Effector memory CD8-positive, alpha-beta T cell (primary cell): ENCODE measurements around the gene PLEKHG7.
"Not testable (repeated sequence)": the region's sequence is repeated elsewhere in the genome, so short reads cannot be mapped to it uniquely, and the experiment has no call there.

ENCODE experiments used
- ATAC-seq: fragments of 150-1000 bp; cut with Tn5 transposase; replicated peaks from 2 replicates; pipeline ENCODE4 v1.10.0; 2021; ENCODE audit warnings: mild to moderate bottlenecking, moderate library complexity
- DNase-seq, 3 experiments: peaks; one replicate each; pipeline ENCODE4 v3.0.0; 2021
- H3K27ac Mint-ChIP-seq, 2 donors: one replicate each; pipeline ENCODE4 v1.8.0; 2022; ENCODE audit warnings: mild to moderate bottlenecking in 2 of 2, mixed read lengths in 2 of 2, moderate library complexity in 2 of 2
- H3K27me3 Mint-ChIP-seq, 2 donors: one replicate each; pipeline ENCODE4 v1.8.0; 2022; ENCODE audit warnings: mixed read lengths in 2 of 2
- H3K36me3 Mint-ChIP-seq: one replicate; pipeline ENCODE4 v1.8.0; 2022; ENCODE audit warnings: mild to moderate bottlenecking, moderate library complexity, mixed read lengths; ENCODE audit not compliant: insufficient read depth
- H3K4me1 Mint-ChIP-seq, 2 donors: one replicate each; pipeline ENCODE4 v1.8.0; 2022; ENCODE audit warnings: low read depth in 2 of 2, mixed read lengths in 2 of 2
- H3K4me3 Mint-ChIP-seq, 2 donors: one replicate each; pipeline ENCODE4 v1.8.0; 2022; ENCODE audit warnings: mild to moderate bottlenecking in 2 of 2, mixed read lengths in 2 of 2, moderate library complexity in 2 of 2
- H3K9me3 Mint-ChIP-seq, 2 donors: one replicate each; pipeline ENCODE4 v1.8.0; 2022; ENCODE audit warnings: mixed read lengths in 2 of 2

Gene PLEKHG7

DNA sequence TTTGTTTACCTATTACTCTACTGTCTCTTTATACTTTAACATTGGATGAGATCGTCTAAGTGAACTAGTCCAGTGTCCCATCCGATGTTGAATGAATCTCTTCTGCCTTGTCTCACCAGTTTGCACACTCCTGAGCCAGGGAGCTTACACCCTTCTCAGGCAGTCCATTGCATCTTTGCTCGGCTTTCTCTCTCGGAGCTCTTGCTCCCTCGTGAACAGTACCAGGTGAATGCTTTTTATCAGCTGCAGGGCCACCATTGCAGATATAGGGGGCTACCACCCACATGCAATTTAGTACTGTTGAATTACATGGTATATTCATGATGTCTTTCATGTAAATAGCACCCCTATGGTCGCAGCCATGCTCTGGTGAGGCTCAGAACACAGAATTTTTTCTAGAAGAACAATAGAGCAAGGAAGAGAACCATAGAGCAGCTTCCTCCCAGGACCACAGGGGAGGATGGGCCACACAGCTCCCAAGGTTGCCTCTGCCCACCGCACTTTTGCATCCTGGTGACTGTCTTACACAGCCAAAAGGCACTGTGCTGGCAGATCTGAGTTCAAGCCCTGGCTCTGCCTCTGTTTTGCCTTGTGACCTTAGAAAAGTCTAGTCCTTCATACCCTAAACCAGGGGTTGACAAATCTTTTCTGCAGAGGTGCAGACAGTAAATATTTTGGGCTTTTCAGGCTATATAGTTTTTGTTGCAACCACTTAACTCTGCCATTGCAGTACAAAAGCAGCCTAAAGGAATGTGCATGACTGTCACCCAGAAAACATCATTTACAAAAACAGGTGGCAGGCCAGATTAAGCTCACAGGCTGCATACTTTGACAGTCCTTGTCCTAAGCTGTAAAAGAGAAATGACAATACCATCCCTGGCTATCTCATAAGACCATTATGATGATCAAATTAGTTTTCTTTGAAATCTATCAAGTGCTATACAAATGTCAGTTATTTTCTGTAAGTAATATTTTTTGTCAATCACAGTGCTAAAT is 35.4 kb downstream of the PLEKHG7 start:
- no peak for ATAC-seq
- Mint-ChIP-seq H3K4me1 (no peaks in the 10 kb centered on the region), H3K27me3 (peaks cover 45 to 47% of the 10 kb centered on the region in 2 donors), H3K9me3 (no peaks in the 10 kb centered on the region), H3K27ac (no peak overlapping the region), H3K4me3 (no peak overlapping the region), H3K36me3 (no peaks in the 10 kb centered on the region)
- no peak for DNase-seq

DNA sequence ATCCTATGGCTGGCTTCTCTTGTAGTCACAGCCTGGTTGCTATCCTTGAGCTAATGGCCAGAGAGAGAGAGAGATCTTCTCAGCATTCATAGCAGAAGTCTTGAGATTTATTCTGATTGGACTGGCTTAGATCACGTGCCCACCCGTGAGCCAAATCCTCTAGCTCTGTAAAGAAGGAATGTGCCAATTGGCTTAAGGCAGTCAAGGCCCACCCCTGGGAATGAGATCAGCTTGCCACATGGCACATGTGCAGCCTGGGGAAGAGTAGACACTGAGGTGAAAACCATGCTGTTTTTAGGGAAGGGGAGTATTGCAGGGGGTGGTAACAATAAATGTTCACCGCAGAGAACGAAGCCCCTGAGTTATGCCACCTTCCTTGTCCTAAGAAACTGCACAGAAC is 36.3 kb downstream of the PLEKHG7 start:
- Mint-ChIP-seq H3K4me3 (no peak overlapping the region), H3K27ac (no peak overlapping the region), H3K9me3 (no peaks in the 10 kb centered on the region), H3K4me1 (no peaks in the 10 kb centered on the region), H3K27me3 (peaks cover 48 to 51% of the 10 kb centered on the region in 2 donors), H3K36me3 (no peaks in the 10 kb centered on the region)
- ATAC-seq (no peak), DNase-seq (no peak)

DNA sequence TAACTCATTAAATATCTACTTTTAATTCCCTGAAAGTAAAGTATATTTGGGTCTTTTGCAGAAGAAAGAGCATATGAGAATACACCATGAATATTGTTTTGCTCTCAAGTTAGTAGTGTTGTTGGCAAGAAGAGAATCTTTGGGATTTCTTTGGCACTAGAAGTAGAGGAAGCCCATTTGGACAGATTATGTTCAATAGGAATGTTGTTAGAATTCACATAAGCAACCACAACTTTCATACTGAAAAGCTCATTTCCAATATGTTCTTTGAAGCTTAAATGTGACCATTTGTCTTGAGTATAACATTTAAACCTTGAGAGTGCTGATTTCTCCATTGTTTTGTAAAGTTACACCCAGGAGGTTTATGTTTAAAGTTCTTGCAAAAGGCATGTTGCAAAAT is 37.6 kb downstream of the PLEKHG7 start:
- Mint-ChIP-seq H3K4me1 (no peaks in the 10 kb centered on the region), H3K4me3 (no peak overlapping the region), H3K27me3 (peaks cover 38 to 42% of the 10 kb centered on the region in 2 donors), H3K9me3 (no peaks in the 10 kb centered on the region), H3K36me3 (no peaks in the 10 kb centered on the region), H3K27ac (no peak overlapping the region)
- ATAC-seq (no peak), DNase-seq (no peak)

DNA sequence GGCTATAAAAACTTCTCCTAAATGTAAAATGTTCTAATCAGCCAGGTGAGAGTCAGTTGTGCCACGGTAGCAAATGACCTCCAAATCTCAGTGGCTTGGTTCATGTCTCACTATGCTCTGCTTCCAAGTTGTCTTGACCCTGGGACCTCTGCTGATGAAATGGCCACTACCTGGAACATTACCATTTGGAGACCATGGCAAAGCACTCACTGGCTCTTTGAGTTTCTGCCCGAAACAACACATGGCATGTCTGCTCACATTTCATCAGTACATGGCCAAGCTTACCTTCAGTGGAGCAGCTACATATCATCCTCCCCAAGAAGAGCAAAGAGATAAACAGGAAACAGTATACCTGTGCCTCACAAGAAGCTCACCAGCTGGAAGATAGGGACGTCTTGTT is 40.2 kb downstream of the PLEKHG7 start:
- Mint-ChIP-seq H3K4me3 (no peak overlapping the region), H3K36me3 (no peaks in the 10 kb centered on the region), H3K27me3 (peaks cover 24 to 28% of the 10 kb centered on the region in 2 donors)

DNA sequence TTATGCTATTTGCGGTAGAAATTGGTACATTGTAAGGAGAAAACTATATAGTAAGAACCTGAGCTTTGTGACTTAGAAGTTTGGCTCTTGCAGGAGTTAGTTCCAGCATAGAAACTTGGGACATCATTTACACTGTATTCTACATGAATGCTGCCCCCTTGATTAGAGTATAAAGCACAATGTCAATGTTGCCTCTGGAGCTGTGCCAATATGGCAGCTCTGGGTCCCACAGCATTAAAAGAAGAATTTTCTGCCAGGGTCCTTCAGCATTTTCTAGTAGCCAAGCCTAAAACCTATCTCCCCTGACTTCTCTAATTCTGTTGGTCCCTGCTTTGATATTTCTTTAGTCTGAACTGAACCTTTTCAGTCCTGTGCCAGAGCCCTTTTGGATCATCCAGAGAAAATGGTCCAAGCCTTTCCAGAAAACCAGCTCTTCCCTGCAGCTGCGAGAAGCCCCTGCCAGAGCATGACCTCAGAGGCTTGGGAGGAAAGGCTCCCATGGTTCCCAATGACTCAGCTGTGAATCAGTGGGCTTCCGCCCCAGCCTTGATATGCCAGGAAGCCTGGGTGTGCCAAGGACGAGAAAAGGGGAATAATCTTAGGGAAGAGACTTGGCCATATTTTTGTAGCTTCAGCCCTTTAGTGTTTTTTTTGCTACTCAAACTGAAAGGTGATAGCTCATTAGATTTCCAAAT is 43.2 kb downstream of the PLEKHG7 start:
- Mint-ChIP-seq H3K9me3 (no peaks in the 10 kb centered on the region), H3K27ac (no peak overlapping the region), H3K4me1 (peaks cover 4% of the 10 kb centered on the region in 2 donors), H3K36me3 (peaks cover 3% of the 10 kb centered on the region), H3K27me3 (peaks cover 24 to 28% of the 10 kb centered on the region in 2 donors), H3K4me3 (no peak overlapping the region)
- DNase-seq: no peak
- ATAC-seq: no peak

More for the DNA sequence above, 40.2 kb downstream of the PLEKHG7 start:
- no peaks in the 10 kb centered on the region for H3K9me3 Mint-ChIP-seq
- ATAC-seq (no peak), DNase-seq (no peak)
- H3K4me1 Mint-ChIP-seq: peaks cover 4% of the 10 kb centered on the region in 2 donors
- H3K27ac Mint-ChIP-seq: no peak overlapping the region

DNA sequence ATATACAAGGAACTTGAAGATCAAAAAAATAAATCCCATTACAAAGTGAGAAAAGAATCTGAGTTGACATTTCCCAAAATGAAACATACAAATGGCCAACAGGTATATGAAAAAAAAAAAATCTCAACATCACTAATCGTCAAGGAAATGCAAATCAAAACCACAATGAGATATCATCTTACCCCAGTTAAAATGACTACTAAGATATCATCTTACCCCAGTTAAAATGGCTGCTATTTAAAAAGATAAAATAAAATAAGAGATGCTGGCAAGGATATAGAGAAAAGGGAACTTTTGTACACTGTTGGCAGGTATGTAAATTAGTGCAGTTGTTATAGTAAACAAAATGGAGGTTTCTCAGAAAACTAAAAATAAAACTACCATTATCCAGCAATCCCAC is 44.4 kb downstream of the PLEKHG7 start:
- no peak for DNase-seq
- H3K4me3 Mint-ChIP-seq: no peak overlapping the region
- no peak overlapping the region for H3K27ac Mint-ChIP-seq
- H3K27me3 Mint-ChIP-seq: peaks cover 15 to 19% of the 10 kb centered on the region in 2 donors
- peaks cover 4% of the 10 kb centered on the region in 2 donors for H3K4me1 Mint-ChIP-seq
- H3K9me3 Mint-ChIP-seq: no peaks in the 10 kb centered on the region
- no peak for ATAC-seq
- H3K36me3 Mint-ChIP-seq: peaks cover 3% of the 10 kb centered on the region

DNA sequence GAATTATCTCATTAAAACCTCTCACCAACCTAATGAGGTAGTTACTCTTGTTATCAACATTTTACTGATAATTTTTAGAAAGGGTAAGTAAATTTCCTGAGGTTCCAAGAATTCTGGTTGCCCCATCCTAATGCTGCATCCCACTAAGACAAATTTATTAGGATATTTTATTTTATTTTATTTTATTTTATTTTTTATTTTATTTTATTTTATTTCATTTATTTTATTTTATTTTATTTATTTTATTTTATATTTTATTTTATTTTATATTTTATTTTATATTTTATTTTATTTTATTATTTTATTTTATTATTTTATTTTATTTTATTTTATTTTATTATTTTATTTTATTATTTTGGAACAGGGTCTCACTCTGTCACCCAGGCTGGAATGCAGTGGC is 46.9 kb downstream of the PLEKHG7 start:
- H3K27me3 Mint-ChIP-seq, H3K36me3 Mint-ChIP-seq, DNase-seq, ATAC-seq, H3K4me1 Mint-ChIP-seq, H3K4me3 Mint-ChIP-seq, H3K9me3 Mint-ChIP-seq, H3K27ac Mint-ChIP-seq: not testable (repeated sequence)

DNA sequence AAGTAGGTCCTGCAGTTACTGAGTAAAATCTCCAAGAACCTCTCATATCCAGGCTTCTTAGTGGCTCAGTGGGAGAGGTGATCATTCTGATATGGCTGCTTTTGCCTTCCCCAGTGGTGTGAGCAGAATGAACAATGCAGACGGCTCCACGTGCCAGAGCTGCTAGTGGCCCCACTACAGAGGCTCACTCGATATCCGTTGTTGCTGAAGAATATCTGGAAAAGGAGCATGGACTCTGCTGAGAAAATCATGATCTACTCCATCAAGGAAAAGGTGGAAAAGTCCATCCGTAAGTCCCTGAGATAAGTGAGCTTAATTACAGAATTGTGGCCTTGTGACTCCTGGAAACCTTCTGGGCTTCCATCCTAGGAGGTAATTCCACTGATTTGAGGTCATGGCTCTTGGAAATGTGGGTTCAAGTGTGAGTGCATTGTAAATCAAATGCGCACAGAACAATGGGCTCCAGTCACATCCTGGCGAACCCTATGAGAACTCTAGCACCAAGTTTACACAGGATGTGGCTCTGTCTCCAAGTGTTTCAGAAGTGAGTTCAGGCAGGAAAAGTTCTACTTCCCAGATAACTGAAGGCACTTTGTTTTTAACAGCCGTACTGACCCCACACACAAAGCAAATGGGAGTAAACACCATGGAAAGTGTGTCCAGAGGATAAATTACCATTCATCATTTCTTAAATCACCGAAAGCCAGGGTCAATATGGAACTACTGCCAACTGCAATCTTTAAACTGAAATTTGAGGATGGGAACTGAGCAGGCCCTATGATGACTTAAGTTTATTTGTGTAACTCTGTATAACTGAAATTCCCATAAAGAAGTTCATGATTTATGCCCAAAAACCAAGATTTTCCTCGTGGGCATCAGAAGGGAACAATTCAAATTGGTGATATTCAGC is 51.4 kb downstream of the PLEKHG7 start:
- no peak overlapping the region for H3K4me3 Mint-ChIP-seq
- no peak overlapping the region for H3K27ac Mint-ChIP-seq
- peaks cover 9 to 16% of the 10 kb centered on the region in 2 donors for H3K4me1 Mint-ChIP-seq
- H3K27me3 Mint-ChIP-seq: peaks cover 5 to 6% of the 10 kb centered on the region in 2 donors
- ATAC-seq: no peak
- peaks cover 3% of the 10 kb centered on the region for H3K36me3 Mint-ChIP-seq
- no peak for DNase-seq
- no peaks in the 10 kb centered on the region for H3K9me3 Mint-ChIP-seq

DNA sequence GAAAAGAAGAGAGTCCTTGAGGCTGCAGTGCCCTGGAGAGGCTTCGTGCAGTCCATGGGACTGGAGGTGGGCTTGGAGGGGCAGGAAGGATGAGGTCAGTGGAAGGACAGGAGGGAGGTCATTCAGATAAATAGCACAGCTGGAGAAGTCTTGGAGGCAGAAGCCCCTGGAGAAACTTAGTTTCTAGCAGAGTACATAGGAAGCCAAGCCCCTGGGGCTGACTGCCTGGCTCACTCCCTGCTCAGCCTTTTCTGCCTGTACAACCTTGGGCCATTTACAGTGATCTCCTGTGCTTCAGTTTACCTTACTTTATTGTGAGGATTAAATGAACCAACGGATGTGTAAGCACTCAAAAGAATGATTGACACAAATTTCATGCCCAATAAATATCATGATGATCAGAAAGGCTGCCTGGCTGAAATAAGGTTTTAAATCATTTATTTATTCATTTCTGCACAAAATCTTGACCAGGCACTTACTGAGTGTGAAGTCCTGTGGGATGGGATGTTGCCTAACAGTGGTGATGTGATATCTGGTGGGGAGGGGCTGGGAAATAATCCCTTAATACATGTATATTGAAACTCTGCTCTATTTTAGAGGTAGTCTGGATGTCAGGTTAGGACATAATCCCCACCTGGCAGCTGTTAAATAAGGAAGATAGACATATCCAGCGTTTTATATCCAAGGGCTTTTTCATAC is 54.3 kb downstream of the PLEKHG7 start:
- no peak for ATAC-seq
- no peak for DNase-seq
- Mint-ChIP-seq H3K4me3 (no peak overlapping the region), H3K4me1 (peaks cover 9 to 16% of the 10 kb centered on the region in 2 donors), H3K27me3 (peaks cover 6% of the 10 kb centered on the region in 2 donors), H3K9me3 (no peaks in the 10 kb centered on the region), H3K27ac (no peak overlapping the region), H3K36me3 (no peaks in the 10 kb centered on the region)

DNA sequence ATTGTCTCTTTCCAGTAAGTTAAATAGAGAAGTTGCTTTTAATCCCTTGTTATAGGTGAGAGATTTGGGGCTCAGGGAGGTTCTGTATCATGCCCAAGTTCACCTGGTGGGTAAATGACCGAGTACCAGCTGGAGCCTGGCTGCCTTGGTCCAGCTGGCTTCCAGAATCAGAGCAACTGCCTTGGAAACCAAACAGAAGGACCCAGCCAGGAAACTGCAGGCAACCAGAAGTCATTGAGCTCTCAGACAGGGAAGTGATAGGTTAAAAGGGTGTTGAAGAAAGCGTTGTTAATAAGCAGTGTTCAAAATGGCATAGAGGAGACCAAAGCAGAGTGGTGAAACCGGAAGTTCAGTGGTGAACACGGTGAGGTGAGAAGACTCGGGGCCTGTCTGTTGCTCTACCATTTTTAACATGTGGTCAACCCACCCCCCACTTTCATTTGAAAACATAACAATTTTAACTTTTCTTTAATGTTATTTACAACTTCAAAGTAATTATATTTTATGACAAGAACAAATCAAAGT is 54.9 kb downstream of the PLEKHG7 start:
- H3K27me3 Mint-ChIP-seq: peaks cover 6 to 9% of the 10 kb centered on the region in 2 donors
- H3K4me3 Mint-ChIP-seq: no peak overlapping the region
- H3K27ac Mint-ChIP-seq: no peak overlapping the region
- no peaks in the 10 kb centered on the region for H3K9me3 Mint-ChIP-seq
- no peaks in the 10 kb centered on the region for H3K36me3 Mint-ChIP-seq
- ATAC-seq: peak; percentile 79
- DNase-seq: peak in 1 of 3 experiments; percentile 7
- H3K4me1 Mint-ChIP-seq: peaks cover 9 to 16% of the 10 kb centered on the region in 2 donors

DNA sequence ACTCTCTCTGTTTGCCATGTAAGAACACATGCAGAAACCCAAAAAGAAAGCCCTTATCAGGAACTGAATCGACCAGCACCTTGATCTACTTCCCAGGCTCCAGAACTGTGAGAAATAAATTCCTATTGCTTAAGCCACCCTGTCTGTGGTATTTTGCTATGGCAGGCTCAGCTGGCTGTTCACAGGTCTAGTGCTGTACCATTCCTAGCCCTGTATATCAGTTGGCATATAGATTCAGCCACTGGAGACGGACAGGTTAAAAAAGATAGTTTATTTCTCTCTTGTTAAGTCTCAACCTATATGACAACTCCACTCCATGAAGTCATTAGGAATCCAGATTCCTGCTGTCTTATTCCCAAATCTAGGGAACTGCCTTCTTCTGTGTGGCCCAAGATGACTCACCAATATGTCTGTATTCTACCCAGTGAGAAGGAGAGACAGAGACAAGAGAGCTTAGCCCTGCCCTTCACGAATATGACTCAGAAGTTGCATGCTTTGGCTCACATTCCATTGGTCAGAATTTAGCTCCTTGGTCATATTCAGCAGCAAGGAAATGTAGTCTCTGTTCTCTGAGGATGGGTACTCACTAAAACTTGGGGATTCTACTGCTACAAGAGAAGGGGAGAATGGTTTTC is 57.0 kb downstream of the PLEKHG7 start:
- ATAC-seq (no peak), DNase-seq (no peak)
- no peaks in the 10 kb centered on the region for H3K36me3 Mint-ChIP-seq
- peaks cover 9 to 16% of the 10 kb centered on the region in 2 donors for H3K4me1 Mint-ChIP-seq
- no peaks in the 10 kb centered on the region for H3K9me3 Mint-ChIP-seq
- H3K27me3 Mint-ChIP-seq: peaks cover 6 to 16% of the 10 kb centered on the region in 2 donors
- no peak overlapping the region for H3K4me3 Mint-ChIP-seq
- H3K27ac Mint-ChIP-seq: no peak overlapping the region

DNA sequence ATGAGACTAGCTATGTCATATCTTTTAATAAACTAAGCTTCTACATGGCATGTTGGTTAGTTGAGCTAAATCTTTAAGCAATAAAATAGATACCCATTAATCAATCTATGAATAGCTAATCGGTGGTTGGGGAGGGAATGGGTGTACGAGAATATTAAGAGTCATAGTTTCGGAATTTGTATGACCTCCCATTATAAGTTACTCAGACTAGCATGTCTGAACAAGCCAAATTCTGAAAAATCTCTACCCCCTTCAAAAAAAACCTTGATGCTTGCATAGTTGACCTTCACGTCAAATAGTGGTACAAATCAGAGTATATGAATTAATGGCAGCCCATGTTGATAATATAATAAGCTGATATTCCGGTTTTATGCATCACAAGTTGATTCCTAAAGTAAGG is 60.0 kb downstream of the PLEKHG7 start:
- H3K4me1 Mint-ChIP-seq: peaks cover 4 to 10% of the 10 kb centered on the region in 2 donors
- H3K9me3 Mint-ChIP-seq: no peaks in the 10 kb centered on the region
- peaks cover 6 to 16% of the 10 kb centered on the region in 2 donors for H3K27me3 Mint-ChIP-seq
- no peaks in the 10 kb centered on the region for H3K36me3 Mint-ChIP-seq
- DNase-seq: no peak
- no peak overlapping the region for H3K4me3 Mint-ChIP-seq
- H3K27ac Mint-ChIP-seq: no peak overlapping the region
- ATAC-seq: no peak
